Peyer's patch (tissue), 4 donors: ENCODE data around the gene PLCL1.

Source experiments
- POLR2A ChIP-seq, 2 donors: fragments of 450-650 bp; IDR thresholded peaks; one replicate each; pipeline ENCODE4 v1.5.1; 2017; ENCODE audit warnings: antibody characterized with exemption in 2 of 2, mild to moderate bottlenecking in 2 of 2, moderate library complexity in 2 of 2
- TF ChIP-seq, protein P1 (sequence below), 6 experiments: fragments of 450-650 bp in 4 of 6; fragments of 200-600 bp in 2 of 6; sonication (generic) in 1 of 6; IDR thresholded peaks; one replicate each; pipeline ENCODE4 v1.5.1; 2017 to 2019; ENCODE audit warnings: antibody characterized with exemption in 6 of 6, mild to moderate bottlenecking in 3 of 6, moderate library complexity in 1 of 6

GRCh38 chr2:197952540-197953202 lies 148.3 kb downstream of the PLCL1 start:
- TF ChIP-seq, protein P1, sequence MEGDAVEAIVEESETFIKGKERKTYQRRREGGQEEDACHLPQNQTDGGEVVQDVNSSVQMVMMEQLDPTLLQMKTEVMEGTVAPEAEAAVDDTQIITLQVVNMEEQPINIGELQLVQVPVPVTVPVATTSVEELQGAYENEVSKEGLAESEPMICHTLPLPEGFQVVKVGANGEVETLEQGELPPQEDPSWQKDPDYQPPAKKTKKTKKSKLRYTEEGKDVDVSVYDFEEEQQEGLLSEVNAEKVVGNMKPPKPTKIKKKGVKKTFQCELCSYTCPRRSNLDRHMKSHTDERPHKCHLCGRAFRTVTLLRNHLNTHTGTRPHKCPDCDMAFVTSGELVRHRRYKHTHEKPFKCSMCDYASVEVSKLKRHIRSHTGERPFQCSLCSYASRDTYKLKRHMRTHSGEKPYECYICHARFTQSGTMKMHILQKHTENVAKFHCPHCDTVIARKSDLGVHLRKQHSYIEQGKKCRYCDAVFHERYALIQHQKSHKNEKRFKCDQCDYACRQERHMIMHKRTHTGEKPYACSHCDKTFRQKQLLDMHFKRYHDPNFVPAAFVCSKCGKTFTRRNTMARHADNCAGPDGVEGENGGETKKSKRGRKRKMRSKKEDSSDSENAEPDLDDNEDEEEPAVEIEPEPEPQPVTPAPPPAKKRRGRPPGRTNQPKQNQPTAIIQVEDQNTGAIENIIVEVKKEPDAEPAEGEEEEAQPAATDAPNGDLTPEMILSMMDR (IDR thresholded peaks at IDR 0.05), result no peak
- TF ChIP-seq POLR2A (IDR thresholded peaks at IDR 0.05), result no peak
